Stimulated activated CD4-positive, alpha-beta T cell treated with anti-CD3 and anti-CD28 coated beads, Interleukin-4, amount 100 ng/mL, for 4 hours (primary cell): ENCODE measurements around the gene RINL.
"Not testable (repeated sequence)": the region's sequence is repeated elsewhere in the genome, so short reads cannot be mapped to it uniquely, and the experiment has no call there.

ENCODE experiments used
- DNase-seq, 2 experiments: peaks; one replicate each; pipeline ENCODE4 v3.0.0-alpha.2; 2020

RINL gene

DNA sequence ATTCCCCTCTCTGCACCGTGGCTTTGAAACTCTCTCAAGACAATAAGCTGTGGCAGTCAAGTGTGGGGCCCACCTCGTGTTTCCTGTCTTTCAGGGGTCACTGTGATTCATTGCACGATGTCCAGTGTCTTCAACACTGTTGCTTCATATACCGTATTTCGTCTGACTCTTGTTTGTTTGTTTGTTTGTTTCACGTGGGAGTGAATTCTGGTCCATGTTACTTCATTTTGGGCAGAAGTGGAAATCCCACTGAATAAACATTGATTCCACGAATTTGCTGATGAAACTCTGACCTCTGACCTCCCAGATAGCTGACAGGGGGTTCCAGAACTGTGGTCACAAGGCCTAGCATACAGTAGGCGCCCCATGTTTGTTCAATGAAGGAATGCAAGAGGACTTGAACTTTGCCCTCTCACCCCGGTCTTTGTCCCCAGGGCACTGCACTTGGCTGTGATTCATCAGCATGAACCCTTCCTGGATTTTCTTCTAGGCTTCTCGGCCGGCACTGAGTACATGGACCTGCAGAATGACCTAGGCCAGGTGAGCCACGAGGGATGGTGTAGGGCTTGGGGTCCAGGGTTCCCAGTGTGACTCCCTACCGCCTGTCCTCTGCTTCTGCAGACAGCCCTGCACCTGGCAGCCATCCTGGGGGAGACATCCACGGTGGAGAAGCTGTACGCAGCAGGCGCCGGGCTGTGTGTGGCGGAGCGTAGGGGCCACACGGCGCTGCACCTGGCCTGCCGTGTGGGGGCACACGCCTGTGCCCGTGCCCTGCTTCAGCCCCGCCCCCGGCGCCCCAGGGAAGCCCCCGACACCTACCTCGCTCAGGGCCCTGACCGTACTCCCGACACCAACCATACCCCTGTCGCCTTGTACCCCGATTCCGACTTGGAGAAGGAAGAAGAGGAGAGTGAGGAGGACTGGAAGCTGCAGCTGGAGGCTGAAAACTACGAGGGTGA is 26.8 kb upstream of the RINL start:
- DNase-seq = no peak

DNA sequence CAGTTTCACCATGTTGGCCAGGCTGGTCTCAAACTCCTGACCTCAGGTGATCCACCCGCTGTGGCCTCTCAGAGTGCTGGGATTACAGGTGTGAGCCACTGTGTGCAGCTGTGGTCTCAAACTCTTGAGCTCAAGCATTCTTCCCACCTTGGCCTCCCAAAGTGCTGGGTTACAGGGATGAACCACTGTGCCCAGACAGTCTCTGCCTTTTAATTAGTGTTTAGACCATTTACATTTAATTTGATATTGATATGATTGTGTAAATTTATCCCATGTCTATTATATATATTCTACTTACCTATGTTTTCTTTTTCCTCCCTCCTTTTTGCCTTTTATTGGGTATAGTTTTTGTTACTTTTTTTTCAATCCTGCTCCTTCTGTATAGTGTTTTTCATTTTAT is 23.6 kb upstream of the RINL start:
- no peak for DNase-seq

DNA sequence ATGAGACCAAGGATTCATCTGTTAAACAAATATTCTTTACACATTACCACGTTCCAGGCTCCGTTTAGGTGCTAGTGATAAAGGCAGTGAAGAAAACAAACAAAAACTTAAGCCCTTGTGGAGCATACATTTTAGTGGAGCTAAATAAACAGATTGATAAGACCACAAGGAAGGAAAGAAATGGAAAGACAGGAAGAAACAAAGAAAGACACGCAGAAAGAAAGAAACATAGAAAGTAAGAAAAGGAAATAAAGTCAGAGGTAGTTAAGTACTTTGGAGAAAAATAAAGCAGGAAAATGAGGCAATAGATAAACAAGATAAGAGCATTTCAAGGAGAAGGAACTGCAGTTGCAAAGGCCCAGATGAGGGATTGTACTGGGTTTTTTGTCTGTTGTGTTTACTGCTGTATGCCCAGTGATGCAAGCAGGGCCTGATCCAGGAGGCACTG is 22.7 kb upstream of the RINL start:
- DNase-seq = no peak

DNA sequence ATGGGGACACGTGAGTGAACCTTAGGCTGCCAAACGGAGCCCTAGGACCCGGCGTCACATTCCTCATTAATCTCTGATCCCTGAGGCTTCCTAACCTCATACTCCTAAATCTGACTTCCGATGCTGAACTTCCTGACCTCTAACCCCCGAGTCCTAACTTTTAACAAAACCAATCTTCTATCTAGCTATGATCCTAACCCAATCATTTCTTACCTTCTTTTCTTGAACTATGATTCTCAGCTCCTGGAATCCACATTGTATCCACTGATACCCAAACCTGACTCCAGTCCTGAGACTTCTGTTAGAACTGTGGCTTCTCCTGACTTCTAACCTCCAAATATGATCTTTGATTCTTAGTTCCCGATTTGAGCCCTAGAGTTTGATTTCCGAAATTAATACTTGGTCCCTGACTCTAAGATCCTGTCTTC is 22.1 kb upstream of the RINL start:
- no peak for DNase-seq

DNA sequence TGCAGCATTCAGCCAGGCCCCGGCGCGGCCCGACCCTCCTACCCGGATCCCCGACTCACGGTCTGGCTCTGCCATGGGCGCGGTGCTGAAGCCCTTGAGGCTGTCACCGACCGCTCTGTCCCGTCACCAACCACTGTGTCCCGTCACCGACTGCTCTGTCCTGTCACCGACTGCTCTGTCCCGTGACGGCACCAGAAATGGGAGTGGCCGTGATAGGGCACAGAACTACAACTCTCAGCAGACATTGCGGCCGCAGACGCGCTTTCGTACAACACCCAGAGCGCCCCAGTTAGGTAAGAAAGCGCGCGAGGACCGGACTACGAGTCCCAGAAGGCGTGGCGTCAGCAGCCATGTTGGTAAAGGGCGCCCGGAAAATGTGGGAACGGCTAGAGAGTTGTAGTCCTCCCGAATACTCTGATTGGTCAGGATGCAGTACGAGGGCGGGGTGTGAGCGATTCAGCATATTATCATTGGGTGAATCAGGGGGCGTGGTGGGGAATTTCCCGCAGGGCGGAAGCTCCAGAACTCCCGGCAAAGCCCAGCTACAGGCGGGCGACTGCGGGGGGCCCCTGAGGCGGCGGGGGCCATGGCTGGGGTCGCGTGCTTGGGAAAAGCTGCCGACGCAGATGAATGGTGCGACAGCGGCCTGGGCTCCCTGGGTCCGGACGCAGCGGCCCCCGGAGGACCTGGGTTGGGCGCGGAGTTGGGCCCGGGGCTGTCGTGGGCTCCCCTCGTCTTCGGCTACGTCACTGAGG is 21.5 kb upstream of the RINL start, which contains the start of the genes NFKBIB and SIRT2:
TSS of gene NFKBIB (plus strand) at position 523 of the 755 bp plus-strand sequence. CDS start at position 587, 64 bp downstream.
TSS of gene SIRT2 (minus strand) at position 172 of the 755 bp plus-strand sequence. CDS start at position 75, 97 bp downstream.
- peak; percentile 93 to 100 for DNase-seq

DNA sequence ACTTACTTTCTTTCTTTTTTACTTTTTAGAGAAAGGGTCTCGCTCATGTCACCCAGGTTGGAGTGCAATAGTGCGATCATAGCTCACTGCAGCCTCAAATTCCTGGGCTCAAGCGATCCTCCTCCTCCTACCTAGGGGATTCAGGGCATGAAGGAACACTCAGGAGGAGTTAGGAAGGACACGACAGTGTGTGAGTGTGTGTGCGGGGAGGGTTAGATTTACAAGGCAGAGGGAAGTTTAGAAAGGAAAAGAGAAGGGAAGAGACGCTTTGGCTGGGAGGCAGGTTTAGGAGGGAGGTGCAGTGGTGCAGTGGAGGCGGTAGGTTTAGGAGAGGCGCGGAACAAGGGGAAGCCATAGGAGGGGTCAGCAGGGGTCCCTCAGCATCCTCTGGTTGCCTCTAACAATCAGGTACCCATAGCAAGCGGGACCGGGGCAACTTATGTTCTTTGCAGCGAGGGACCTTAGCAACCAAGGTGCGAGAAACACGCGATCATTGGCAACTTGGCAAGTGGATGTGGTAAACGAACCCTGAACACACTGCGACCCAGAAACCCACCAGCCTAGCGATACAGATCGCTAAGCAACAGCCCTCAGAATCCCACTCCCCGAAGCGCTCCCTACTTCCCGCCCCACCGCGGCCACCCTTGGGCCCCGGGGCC is 20.8 kb upstream of the RINL start:
- no peak for DNase-seq

DNA sequence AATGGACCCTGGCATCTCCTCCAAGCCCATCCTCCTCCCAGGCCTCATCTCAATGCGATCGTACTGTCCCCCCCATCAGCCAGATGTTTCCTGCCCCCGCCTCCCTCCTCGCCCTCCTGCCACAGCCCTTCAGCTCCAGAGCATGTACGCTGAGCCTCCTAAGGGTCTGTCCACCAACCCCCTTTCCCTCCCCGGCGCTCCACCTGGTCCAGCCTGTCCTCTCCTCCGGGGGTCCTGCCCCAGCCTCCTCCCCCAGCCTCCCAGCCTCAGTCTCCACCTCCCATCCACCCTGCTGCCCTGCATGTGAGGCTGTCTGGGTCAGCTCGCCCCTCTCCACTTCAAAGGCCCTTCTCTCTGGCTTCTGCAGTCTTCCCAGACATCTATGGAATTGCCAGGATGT is 16.9 kb upstream of the RINL start:
- no peak for DNase-seq

DNA sequence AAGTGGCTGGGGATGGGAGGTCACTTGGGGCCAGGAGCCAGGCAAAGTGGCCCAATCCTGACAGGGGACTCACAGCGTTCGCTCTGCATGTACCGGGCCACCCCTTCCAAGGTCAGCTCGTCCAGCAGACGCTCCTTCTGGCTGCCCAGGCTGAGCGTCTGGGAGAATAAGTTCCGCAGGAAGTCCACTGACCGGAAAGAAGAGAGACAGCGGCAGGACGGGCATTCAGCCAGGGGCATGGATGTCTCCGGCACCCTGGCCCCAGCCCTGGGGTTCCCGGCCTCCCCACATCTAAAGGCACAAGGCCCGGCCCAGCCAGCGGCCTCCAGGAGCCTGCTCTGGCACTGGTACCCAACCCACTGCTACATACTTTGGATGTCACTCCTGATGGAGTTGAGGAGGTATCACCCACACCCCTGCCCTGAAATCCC is 15.3 kb upstream of the RINL start:
- no peak for DNase-seq

DNA sequence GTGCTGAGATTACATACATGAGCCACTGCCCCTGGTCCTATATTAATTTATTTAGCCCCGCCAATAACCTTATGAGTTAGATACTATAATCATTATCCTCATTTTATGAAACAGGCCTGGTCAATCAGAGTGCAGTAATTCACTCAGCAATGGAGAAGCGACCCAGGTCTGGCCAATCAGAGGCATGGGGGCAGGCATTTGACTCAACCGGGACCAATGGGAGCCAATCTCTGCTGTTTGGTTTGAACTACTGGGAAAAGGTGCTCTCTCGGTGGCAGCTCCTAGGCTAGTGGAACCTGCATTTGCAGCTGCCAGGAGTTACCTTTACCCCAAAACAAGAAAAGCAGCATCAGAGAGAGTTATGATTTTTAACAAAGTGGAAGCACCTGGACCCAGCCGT is 14.8 kb upstream of the RINL start:
- no peak for DNase-seq

DNA sequence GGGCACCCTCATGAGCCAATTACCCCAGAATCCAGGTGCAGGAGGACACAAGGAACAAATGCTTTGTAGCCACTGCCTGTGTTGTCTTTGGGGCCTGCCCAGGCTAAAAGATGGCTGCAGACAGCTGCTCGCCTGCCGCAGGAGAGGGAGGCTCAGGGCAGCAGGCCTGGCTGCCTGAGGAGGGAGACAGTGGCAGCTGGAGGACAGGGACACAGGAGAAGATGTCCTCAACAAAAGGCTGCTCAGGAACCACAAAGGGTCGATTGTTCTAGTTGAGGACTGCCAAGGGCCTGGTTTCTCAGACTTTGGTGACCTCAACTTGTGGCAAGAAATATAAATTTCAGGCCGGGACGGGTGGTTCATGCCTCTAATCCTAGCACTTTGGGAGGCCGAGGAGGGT is 13.7 kb upstream of the RINL start:
- DNase-seq = no peak

DNA sequence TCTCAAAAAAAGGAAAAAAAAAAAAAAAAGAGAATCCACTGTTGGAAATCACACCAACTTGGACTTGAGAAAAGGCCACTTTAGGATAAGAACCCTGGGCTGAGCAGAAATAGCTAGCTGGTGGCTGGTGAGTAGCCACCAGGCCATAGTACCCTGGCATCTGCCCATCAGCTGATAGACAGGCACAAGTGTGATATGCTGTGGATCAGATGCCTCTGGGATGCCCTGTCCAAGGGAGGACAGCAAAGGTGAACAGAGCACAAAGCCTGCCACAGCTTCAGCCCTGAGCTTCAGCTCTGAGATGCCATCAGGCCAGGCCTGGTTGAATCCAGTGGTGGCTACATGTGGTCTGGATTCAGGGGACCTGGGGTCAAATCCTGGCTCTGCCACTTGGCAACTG is 12.6 kb upstream of the RINL start:
- DNase-seq = no peak

DNA sequence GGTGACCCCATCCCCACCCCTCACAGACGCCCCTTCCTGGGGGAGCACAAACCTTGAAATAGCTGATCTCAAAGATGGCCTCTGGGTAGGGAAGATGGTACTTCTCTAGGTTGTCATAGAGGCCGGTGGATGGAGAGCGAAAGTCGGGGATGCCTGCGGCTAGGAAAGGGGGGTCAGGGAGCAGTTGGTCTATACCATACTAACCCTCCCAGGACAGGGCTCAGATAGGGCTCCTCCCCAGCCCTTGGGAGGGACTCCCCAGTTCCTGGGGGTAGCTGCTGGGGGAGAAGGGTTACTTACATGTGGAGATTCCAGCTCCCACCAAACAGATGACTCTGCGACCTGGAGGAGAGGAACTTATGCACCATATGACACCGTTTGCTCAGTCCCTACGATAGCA is 11.7 kb upstream of the RINL start:
- DNase-seq = no peak

DNA sequence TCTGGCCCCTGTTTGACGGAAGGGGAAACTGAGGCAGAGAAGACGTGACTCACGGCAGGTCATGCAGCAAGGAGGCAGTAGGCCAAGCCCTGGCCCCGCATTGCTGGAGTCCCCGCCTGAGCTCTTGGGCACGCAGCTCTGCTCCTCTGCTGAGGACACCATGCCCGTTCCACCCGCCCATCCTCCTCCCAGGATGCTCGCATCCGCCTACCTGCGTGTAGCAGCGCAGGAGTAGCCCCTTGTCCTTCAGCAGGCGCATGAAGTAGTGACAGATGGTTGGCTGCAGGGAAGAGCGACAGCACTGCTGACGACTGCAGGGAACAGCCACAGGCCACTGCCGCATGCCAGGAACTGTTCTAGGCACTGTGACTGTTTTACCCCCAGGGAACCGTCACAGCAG is 10.8 kb upstream of the RINL start:
- no peak for DNase-seq

DNA sequence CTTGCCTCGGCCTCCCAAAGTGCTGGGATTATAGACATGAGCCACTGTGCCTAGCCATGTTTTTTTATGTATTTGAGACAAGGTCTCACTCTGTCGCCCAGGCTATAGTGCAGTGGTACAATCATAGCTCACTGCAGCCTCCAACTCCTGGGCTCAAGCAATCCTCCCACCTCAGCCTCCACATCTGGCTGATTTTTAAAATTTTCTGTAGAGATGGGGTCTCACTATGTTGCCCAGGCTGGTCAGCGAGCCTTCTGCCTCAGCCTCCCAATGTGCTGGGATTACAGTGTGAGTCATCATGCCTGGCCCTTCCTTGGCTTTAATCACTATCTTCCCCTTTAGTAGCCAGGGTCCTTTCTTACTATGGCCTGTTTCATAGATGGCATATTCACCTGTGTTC is 6.6 kb upstream of the RINL start:
- not testable (repeated sequence) for DNase-seq

DNA sequence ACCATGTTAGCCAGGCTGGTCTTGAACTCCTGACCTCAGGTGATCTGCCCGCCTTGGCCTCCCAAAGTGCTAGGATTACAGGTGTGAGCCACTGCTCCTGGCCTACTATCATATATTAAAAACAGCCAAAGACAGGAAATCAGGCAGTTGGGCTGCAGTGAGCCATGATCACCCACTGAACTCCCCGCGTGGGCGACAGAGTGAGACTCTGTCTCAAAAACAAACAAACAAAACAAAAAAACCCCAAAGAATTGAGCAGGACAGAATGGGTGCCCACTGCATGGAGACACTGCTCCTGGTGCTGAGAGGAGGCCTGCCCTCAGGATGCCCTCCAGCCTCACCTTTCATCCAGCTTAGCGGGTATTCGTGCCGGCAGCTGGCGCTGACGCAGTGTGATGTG is 5.2 kb upstream of the RINL start:
- DNase-seq = no peak

DNA sequence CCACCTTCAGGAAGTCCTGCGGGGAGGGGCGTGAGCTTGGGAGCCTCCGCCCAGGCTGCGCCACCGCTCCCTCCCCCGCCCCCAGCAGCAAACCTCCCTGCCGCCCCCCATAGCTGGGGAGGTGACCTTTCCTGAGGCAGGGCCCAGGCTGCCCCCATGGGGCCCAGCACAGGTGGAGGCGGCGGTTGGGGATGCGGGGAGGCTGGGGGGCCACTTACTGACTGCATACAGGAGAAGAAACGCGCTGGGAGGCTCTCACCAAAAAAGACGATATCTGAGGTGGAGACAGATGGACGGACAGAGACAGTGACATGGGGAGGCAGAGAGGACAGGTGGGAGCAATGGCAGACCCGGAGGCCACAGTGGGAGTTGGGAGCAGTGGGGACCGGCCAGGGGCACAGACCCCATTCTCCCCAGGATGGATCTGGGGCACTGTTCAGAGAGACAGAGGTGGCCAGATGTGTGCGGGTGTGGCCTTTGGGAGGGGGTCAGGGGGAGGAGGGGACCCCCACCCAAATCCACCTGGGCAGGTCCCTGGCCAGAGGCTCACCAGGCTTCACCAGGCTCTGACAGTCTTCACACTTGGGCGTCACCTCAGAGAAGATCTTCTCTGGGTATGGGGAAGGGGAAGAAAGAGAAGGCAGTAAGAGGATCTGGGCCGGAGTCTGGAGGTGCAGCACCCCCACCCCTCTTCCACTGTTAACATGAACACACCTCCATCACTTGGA is 3.0 kb upstream of the RINL start:
- no peak for DNase-seq

DNA sequence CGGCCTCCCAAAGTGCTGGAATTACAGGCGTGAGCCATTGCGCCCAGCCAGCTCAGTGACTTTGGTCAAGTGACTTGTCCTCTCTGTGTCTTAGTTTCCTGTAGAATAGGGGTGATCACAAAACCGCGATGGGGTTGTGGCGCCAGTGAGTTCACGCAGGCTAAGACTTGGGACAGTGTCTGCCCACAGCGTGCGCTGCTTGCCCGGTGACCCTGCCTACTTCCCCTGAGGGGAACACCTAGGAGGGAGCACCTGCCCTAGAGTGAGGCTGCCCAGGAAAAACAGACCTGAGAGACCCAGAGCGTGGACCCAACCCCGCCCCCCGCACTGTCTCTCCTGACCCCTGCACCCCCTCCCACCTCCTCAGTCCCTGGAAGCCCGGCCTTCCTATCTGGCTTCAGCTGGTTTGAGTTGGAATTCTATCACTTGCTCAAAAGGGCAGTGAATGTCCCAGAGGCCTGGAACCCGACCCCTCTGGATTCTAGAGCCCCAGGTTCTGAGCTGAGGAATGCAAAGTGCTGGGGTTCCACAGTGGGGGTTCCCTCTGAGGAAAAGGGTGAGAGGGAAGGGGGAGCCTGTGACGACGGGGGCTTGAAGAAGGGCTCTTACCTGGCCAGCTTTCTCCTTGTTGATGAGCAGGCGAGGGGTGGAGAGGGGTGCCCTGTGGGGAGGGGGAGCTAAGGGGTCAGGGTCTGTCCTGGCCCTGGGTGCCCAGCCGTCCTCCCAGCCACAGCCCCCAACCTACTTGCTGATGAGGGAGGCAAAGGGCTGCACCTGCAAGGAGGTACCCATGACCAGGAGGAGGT is 2.2 kb upstream of the RINL start:
- DNase-seq = no peak

DNA sequence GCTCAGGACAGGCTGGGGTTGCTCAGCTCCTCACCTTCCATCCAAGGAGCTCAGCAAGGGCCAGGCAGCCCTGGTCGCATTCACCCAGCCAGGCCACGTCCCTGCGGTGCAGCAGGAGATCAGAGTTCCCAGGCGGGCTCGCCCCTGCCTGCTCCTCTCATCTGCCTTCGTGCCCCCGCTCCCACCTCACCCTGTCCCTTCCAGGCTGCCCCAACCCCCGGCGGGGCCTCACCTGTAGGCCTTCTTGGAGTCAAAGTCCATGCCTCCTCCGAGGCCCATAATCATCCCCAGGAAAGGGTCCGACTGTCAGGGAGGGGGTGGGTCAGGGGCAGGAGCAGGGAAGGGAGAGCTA is 1.3 kb upstream of the RINL start:
- no peak for DNase-seq

DNA sequence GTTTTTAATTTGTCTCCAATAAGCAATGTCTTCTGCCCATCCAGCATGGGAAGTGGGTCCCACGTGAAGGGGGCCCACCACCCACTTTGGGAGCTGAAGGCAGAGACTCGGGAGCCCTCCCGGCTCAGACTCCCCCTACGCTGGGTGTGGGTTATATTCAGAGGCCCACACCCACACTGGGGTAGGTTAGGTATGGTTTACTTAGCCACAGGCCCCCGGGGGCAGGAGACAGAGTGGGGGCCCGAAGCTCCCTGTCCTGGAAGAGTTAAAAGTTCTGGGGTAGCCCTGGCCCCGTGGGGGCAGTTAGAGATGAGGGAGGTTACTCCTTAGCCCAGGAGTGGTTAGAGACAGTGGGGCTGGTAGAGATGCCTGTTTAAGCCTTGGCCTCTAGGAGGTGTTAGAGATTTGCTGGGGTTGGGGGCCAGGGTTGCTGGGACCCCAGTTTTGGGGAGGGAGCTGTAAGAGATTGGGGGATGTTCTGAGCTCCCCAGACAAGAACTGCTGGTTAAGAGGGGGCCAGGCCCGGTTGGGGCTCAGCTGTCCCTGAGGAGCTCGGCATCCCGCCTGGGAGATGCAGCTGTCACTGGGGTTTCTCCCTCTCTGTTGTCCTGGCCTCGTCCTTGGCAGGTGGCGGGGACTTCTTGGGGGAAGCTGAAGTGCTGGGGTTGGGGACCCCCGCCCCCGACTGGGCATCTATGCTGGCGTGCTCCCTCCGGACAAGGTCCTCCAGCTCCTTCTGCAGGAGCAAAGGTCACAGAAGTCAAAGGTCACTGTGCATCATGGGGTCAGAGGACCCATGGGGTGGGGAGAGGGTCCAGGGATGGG is 712 bp upstream of the RINL start:
- DNase-seq = no peak

DNA sequence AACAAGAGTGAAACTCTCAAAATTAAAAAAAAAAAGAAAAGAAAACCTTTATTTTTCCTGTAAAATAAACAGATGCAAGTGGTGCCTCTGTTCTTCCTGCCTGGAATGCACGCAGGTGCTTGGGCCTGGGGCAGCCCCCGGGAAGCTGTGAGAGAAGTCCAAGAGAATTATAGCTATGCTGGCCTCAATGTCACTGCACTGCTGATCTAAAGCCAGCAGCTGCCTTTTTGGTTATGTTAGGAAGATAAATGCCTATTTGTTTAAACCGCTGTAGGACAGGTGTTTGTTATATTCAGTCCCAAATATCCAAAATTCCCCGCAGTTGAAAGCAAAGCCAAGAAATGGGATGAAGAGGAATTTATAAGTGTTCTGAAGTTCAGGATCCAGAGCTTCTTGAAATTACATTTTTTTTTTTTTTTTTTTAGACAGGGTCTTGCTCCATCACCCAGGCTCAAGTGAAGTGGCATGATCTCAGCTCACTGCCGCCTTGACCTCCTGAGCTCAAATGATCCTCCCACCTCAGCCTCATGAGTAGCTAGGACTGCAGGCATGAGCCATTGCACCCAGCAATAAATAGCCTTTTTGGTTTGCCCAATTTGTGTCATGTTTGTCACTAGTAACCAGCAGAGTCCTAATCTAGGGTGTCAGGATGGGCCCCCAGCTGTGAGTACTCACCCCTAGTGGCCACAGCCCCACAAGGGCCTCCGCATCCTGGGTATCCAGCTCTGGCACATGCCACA is 2.2 kb downstream of the RINL start:
- no peak for DNase-seq
